GM23338 (cell line): ENCODE results near the gene CLSTN2. TPM values are rescaled to one million over a fixed set of nuclear protein-coding genes. Genes with fewer than 3 reads are reported as not detected.

Experiments used
- CREB1 ChIP-seq: fragments of 250-450 bp; sonication (Bioruptor Pico); IDR thresholded peaks from 2 replicates; pipeline ENCODE4 v1.5.0; 2020; ENCODE audit warnings: low read depth, mild to moderate bottlenecking, moderate library complexity
- CTCF ChIP-seq, 2 experiments: fragments of 200-600 bp in 1 of 2; sonication (generic) in 1 of 2; conservative IDR thresholded peaks; 2 replicates each; pipeline versions ENCODE4 v1.5.1 to v1.6.1; 2016 to 2017; ENCODE audit warnings: antibody characterized with exemption in 2 of 2, low read depth in 2 of 2, mild to moderate bottlenecking in 2 of 2, moderate library complexity in 1 of 2
- JUNB ChIP-seq: IDR thresholded peaks from one replicate; pipeline ENCODE4 v1.6.1; 2016; ENCODE audit warnings: antibody characterized with exemption; ENCODE audit not compliant: unreplicated experiment
- REST ChIP-seq: IDR thresholded peaks from one replicate; pipeline ENCODE4 v1.6.1; 2018; ENCODE audit warnings: antibody characterized with exemption; ENCODE audit not compliant: unreplicated experiment
- ZNF114 ChIP-seq: fragments of 250-450 bp; sonication (Bioruptor Pico); IDR thresholded peaks from 2 replicates; pipeline ENCODE4 v1.5.0; 2020; ENCODE audit warnings: mild to moderate bottlenecking, moderate library complexity
- ZNF462 ChIP-seq: fragments of 250-450 bp; sonication (Bioruptor Pico); IDR thresholded peaks from 2 replicates; pipeline ENCODE4 v1.5.0; 2020; ENCODE audit warnings: mild to moderate bottlenecking, moderate library complexity
- polyA plus RNA-seq: library from polyadenylated mRNA; unstranded; fragments of >200 nt; fragmentation: Nextera tagmentation; extraction: Ambion mirVana; gene quantifications from 2 replicates; pipeline ENCODE4 v1.2.1, GENCODE V29; 2016
- total RNA-seq: library from RNA; depleted of rRNA; stranded (reverse); fragments of >200 nt; shearing (Covaris generic); gene quantifications from 2 replicates; pipeline ENCODE4 v1.2.3, GENCODE V29; 2014

The CLSTN2 gene
- total and polyA plus RNA-seq, 2 experiments from 2014 or later: 0.11 to 0.83 TPM

- TF ChIP-seq ZNF462 (CRISPR knock-in tag) (no peak), JUNB (no peak), ZNF114 (no peak), REST (no peak), CREB1 (no peak), CTCF (conservative IDR thresholded peaks at IDR 0.05; ENCODE audit: low read depth in 2 of 2) (no peak)
These were observed 284.3 kb downstream of the CLSTN2 start (continued) for GRCh38 chr3:140219291-140219690.
